GM10248 (cell line): ENCODE results near the gene TBC1D20.

ENCODE experiments used
- CTCF ChIA-PET: fragments of 300-600 bp; sonication (Branson Sonifier 250); formaldehyde crosslinking; extraction: SDS; loops from one replicate; lab custom pipeline; 2021; ENCODE audit warnings: antibody characterized with exemption; lab: Yijun Ruan, JAX
- POLR2A ChIA-PET: fragments of 350-650 bp; sonication (Branson Sonifier 250); formaldehyde crosslinking; extraction: SDS; loops from one replicate; lab custom pipeline; 2020; ENCODE audit warnings: antibody characterized with exemption; lab: Yijun Ruan, JAX
- DNase-seq: peaks from one replicate; pipeline ENCODE4 v3.0.0; 2012; ENCODE audit errors: extremely low spot score
- CTCF ChIP-seq: IDR thresholded peaks from 2 replicates; pipeline ENCODE4 v1.5.1; 2012; ENCODE audit warnings: mild to moderate bottlenecking, low read depth; ENCODE audit errors: extremely low read depth, missing control alignments, control extremely low read depth

Gene TBC1D20

DNA sequence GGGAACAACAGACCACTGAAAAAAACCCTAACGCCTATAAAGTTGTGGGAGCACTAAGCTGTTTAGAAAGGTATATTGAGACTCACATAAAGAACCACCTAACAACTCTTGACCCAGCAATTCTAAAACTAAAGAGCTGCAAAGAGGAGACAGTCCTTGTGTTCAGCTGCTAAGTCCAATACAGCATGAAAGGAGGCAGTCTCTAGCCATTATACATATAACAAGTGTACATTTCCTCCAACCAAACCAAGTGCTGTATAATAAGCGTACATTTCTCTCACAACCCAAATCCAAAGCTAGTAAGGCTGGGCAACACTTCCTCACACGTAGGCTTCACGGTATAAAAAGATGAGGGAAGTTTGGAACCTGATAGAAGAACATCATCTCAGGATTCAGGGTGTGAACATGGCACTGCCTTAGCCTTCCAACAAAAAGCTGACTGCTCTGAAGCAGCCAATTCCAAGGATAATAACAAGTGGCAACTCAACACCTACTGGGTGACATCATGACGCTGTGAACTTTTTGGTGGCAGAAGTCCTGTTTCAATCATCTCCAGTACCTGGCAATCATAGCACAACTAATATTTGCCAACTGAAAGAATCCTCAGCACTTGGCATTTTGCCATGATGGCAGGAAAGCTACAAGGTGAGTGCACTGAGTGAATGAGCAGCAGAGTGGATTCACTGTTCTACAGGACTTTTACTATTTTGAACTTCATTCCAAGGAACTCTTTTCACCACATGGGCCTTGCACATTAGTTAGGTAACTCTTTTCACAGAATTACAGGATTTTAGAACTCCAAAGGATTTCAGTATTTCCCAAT, 16.6 kb downstream of the TBC1D20 start:
- ChIA-PET POLR2A (no interaction called here), CTCF (interaction anchor here (1.1 to 1.9 kb wide), 4 partner anchors 17 to 115 kb away, joined by 3 to 6 read pairs (median 4); partner anchors contain the start of gene TBC1D20)
- DNase-seq, result no peak
- no peak for TF ChIP-seq CTCF

DNA sequence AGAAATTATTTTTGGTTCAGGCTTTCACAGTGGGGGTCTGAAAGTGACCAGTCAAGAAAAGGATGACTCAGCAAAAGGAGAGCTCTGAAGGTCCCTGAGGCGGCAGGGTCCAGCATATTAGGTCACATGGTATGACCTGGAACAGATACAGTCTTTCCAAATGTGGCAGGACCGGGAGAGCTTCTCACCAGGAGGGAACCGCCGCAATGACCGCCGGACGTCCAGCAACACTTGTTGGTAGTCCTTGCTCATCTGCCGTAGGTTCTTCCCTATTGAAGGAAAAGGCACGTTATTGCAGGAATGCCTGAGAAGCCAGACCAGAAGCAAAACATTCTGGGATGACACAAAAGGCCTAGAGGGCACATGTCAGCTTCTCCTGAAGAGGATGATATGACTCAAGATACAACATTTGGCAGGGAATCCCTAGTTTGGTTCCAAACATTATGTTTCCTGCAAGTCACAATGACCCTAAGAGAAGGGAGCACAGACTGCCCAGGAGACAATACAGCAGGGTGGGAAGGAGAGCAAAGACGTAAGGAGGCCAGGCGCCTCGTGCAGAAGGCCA, 17.4 kb downstream of the TBC1D20 start:
- ChIA-PET POLR2A (no interaction called here), CTCF (interaction anchor here (1.1 to 1.7 kb wide), 4 partner anchors 17 to 115 kb away, joined by 3 to 5 read pairs (median 3); partner anchors contain the start of gene TBC1D20)
- no peak for TF ChIP-seq CTCF
- DNase-seq, result no peak

GRCh38 chr20:444117-444516, 18.2 kb downstream of the TBC1D20 start:
- no peak for TF ChIP-seq CTCF
- ChIA-PET POLR2A (no interaction called here), CTCF (interaction anchor here (1.1 kb wide), 1 partner anchor 50 kb away, joined by 3 read pairs; no protein-coding TSS in a partner anchor)
- DNase-seq, result no peak

GRCh38 chr20:443223-443775, 19.0 kb downstream of the TBC1D20 start:
- POLR2A ChIA-PET, result no interaction called here
- DNase-seq, result no peak
- CTCF ChIA-PET, result no interaction called here
- TF ChIP-seq CTCF, result no peak

GRCh38 chr20:440636-441035, 21.7 kb downstream of the TBC1D20 start:
- DNase-seq, result no peak
- no peak for TF ChIP-seq CTCF
- ChIA-PET CTCF (no interaction called here), POLR2A (no interaction called here)

- CTCF ChIA-PET, result no interaction called here
- no peak for TF ChIP-seq CTCF
- POLR2A ChIA-PET, result no interaction called here
- DNase-seq, result no peak
These were observed 22.2 kb downstream of the TBC1D20 start for GRCh38 chr20:440148-440547.
